Activated naive CD8-positive, alpha-beta T cell (primary cell): ENCODE results near the gene STIM1.
A peak's percentile ranks its signal among the peaks of the same experiment; 100 is the strongest.

Experiments
- H3K27ac Mint-ChIP-seq: one replicate; pipeline ENCODE4 v1.8.0; 2021; ENCODE audit warnings: mixed read lengths
- H3K27me3 Mint-ChIP-seq: one replicate; pipeline ENCODE4 v1.8.0; 2021; ENCODE audit warnings: mixed read lengths
- H3K36me3 Mint-ChIP-seq: one replicate; pipeline ENCODE4 v1.8.0; 2021; ENCODE audit warnings: mixed read lengths
- H3K4me1 Mint-ChIP-seq: one replicate; pipeline ENCODE4 v1.8.0; 2021; ENCODE audit warnings: low read depth, mixed read lengths
- H3K4me3 Mint-ChIP-seq: one replicate; pipeline ENCODE4 v1.8.0; 2021; ENCODE audit warnings: mild to moderate bottlenecking, mixed read lengths
- H3K9me3 Mint-ChIP-seq: one replicate; pipeline ENCODE4 v1.8.0; 2021; ENCODE audit warnings: low read depth, mixed read lengths

The STIM1 gene

DNA sequence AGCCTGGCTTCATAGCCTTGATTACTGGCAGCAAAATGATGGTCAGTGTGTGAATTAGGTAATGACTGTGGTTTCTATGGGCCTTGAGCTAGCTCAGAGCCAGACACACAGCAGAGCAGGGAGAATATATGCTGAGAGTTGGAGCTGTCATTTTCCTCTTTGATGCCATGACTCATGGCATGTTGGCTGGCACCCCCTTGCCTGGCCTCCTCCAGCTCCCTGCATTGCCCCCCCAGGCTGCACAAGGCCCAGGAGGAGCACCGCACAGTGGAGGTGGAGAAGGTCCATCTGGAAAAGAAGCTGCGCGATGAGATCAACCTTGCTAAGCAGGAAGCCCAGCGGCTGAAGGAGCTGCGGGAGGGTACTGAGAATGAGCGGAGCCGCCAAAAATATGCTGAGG, 218.8 kb downstream of the STIM1 start:
- Mint-ChIP-seq H3K27ac (peak overlapping the region; percentile 54), H3K4me3 (no peak overlapping the region), H3K4me1 (peaks cover 46% of the 10 kb centered on the region), H3K9me3 (no peaks in the 10 kb centered on the region), H3K27me3 (no peaks in the 10 kb centered on the region), H3K36me3 (no peaks in the 10 kb centered on the region)

DNA sequence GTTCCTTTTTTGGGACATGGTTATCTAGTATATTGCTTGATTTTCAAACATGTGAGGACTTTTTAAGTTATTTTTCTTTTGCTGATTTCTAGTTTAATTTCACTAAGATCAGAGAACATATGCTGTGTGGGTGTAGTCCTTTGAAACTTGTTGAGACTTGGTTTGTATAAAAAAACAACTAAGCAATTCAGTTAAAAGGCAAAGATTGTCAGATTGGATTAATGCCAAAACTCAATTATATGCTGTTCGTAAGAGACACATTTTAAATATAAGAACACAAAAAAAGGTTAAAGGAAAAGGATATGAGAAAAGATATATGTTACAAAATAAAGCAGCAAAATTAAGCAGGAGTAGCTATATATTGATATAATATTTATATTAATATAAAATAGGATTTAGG, 221.3 kb downstream of the STIM1 start:
- Mint-ChIP-seq H3K4me3 (no peak overlapping the region), H3K36me3 (no peaks in the 10 kb centered on the region), H3K4me1 (peaks cover 30% of the 10 kb centered on the region), H3K27ac (no peak overlapping the region), H3K9me3 (no peaks in the 10 kb centered on the region), H3K27me3 (no peaks in the 10 kb centered on the region)

DNA sequence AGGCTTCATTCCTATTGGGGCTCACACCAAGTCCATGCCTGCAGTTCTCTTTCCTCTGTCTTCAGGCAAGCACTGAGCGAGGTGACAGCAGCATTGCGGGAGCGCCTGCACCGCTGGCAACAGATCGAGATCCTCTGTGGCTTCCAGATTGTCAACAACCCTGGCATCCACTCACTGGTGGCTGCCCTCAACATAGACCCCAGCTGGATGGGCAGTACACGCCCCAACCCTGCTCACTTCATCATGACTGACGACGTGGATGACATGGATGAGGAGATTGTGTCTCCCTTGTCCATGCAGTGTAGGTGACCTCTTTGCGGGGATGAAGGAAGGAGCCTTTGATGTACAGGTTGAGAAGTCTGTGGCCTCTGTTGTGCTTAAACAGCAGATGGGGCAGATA, 227.7 kb downstream of the STIM1 start:
- no peak overlapping the region for H3K27ac Mint-ChIP-seq

GRCh38 chr11:4084406-4085125, 229.1 kb downstream of the STIM1 start:
- Mint-ChIP-seq H3K36me3 (peaks cover 16% of the 10 kb centered on the region), H3K4me3 (no peak overlapping the region), H3K9me3 (no peaks in the 10 kb centered on the region), H3K27me3 (no peaks in the 10 kb centered on the region), H3K4me1 (peaks cover 20% of the 10 kb centered on the region), H3K27ac (peak overlapping the region; percentile 41)

More for the DNA sequence above, 227.7 kb downstream of the STIM1 start:
- H3K9me3 Mint-ChIP-seq: no peaks in the 10 kb centered on the region
- H3K4me3 Mint-ChIP-seq: no peak overlapping the region
- peaks cover 16% of the 10 kb centered on the region for H3K36me3 Mint-ChIP-seq
- H3K4me1 Mint-ChIP-seq: peaks cover 14% of the 10 kb centered on the region
- no peaks in the 10 kb centered on the region for H3K27me3 Mint-ChIP-seq

- Mint-ChIP-seq H3K27me3 (no peaks in the 10 kb centered on the region), H3K9me3 (no peaks in the 10 kb centered on the region), H3K36me3 (peaks cover 18% of the 10 kb centered on the region), H3K4me1 (peaks cover 30% of the 10 kb centered on the region), H3K4me3 (no peak overlapping the region), H3K27ac (no peak overlapping the region)
These were observed 230.1 kb downstream of the STIM1 start for GRCh38 chr11:4085575-4085974.

GRCh38 chr11:4086575-4087353, 231.3 kb downstream of the STIM1 start:
- H3K4me3 Mint-ChIP-seq: peak overlapping the region; percentile 10
- H3K4me1 Mint-ChIP-seq: peaks cover 42% of the 10 kb centered on the region
- peak overlapping the region; percentile 83 for H3K27ac Mint-ChIP-seq

GRCh38 chr11:4087551-4087950, 232.1 kb downstream of the STIM1 start:
- H3K27me3 Mint-ChIP-seq: no peaks in the 10 kb centered on the region
- peaks cover 18% of the 10 kb centered on the region for H3K36me3 Mint-ChIP-seq
- H3K4me3 Mint-ChIP-seq: no peak overlapping the region
- H3K27ac Mint-ChIP-seq: peak overlapping the region; percentile 83
- no peaks in the 10 kb centered on the region for H3K9me3 Mint-ChIP-seq
- peaks cover 50% of the 10 kb centered on the region for H3K4me1 Mint-ChIP-seq

More at GRCh38 chr11:4086575-4087353, 231.3 kb downstream of the STIM1 start:
- no peaks in the 10 kb centered on the region for H3K9me3 Mint-ChIP-seq
- no peaks in the 10 kb centered on the region for H3K27me3 Mint-ChIP-seq
- peaks cover 18% of the 10 kb centered on the region for H3K36me3 Mint-ChIP-seq

DNA sequence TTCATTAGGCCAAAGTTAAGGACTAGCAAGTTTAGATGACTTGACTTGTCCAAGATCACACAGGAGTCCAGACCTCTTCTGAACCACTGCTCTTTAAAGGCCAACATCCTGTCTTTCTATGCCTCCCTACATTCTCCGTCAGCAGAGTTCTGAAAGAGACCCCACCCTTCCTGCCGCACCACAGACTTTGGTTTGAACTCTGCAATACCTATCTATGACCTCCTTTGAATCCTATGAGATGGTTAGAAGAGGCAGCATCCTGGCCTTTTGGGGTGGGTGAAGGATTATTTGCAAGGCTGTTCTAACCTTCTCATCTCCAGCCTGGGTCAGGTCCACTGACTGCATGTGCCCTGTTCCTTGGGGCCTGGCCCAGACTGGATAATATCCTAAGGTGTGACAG, 234.8 kb downstream of the STIM1 start:
- Mint-ChIP-seq H3K4me3 (peak overlapping the region; percentile 66), H3K27me3 (no peaks in the 10 kb centered on the region), H3K36me3 (peaks cover 12% of the 10 kb centered on the region), H3K27ac (peak overlapping the region; percentile 93), H3K4me1 (peaks cover 66% of the 10 kb centered on the region), H3K9me3 (no peaks in the 10 kb centered on the region)

DNA sequence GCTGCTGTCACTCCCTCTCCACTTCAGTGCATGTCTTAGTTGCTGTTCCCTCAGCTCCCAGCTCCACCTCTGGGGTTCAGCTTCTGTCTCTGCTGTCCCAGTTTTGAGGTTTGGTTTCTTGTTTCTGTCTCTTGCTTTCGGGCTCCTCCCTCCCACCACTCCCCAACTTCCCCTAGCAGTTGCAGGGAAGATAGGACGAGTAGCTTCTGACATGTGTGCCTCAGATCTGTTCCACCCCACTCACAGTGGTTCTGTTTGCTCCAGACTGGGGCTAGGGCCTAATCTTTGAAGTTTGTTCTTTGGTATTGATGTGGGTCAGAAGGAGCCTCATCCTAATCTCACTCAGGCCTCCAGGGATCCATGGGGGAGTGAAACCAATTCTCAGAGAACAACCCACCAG, 236.6 kb downstream of the STIM1 start:
- H3K36me3 Mint-ChIP-seq: peaks cover 10% of the 10 kb centered on the region
- peaks cover 76% of the 10 kb centered on the region for H3K4me1 Mint-ChIP-seq
- H3K27me3 Mint-ChIP-seq: no peaks in the 10 kb centered on the region
- H3K9me3 Mint-ChIP-seq: no peaks in the 10 kb centered on the region
- H3K27ac Mint-ChIP-seq: peak overlapping the region; percentile 81
- peak overlapping the region; percentile 53 for H3K4me3 Mint-ChIP-seq

DNA sequence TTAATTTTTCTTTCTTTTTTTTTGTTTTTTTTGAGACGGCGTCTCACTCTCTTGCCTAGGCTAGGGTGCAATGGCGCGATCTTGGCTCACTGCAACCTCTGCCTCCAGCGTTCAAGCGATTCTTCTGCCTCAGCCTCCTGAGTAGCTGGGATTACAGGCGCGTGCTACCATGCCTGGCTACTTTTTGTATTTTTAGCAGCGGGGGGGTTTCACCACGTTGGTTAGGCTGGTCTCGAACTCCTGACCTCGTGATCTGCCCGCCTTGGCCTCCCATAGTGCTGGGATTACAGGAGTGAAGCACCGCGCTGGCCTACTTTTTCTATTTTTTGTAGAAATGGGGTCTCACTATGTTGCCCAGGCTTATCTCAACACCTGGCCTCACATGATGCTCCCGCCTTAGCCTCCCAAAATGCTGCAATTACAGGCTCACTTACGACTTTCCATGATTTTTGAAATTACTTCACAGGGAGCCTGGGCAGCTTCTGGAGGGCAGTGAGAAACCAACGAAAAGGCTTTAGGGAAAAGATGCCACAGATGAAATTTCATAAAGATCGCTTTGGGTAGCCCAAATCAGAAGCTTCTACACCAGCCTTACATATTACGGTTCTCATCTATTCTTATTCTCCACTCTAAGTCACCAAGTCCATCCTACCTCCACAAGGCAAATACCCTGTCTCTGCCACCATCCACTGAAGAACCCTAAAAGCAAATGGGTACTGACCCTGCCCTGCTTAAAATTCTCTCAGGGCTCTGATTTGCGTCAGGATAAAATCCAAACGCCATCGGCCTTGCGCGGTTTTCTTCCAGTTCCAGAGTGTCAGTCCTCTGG, 238.3 kb downstream of the STIM1 start:
- Mint-ChIP-seq H3K27ac (peak overlapping the region; percentile 96), H3K27me3 (no peaks in the 10 kb centered on the region), H3K9me3 (no peaks in the 10 kb centered on the region), H3K4me3 (peak overlapping the region; percentile 98), H3K4me1 (peaks cover 78% of the 10 kb centered on the region), H3K36me3 (peaks cover 6% of the 10 kb centered on the region)

DNA sequence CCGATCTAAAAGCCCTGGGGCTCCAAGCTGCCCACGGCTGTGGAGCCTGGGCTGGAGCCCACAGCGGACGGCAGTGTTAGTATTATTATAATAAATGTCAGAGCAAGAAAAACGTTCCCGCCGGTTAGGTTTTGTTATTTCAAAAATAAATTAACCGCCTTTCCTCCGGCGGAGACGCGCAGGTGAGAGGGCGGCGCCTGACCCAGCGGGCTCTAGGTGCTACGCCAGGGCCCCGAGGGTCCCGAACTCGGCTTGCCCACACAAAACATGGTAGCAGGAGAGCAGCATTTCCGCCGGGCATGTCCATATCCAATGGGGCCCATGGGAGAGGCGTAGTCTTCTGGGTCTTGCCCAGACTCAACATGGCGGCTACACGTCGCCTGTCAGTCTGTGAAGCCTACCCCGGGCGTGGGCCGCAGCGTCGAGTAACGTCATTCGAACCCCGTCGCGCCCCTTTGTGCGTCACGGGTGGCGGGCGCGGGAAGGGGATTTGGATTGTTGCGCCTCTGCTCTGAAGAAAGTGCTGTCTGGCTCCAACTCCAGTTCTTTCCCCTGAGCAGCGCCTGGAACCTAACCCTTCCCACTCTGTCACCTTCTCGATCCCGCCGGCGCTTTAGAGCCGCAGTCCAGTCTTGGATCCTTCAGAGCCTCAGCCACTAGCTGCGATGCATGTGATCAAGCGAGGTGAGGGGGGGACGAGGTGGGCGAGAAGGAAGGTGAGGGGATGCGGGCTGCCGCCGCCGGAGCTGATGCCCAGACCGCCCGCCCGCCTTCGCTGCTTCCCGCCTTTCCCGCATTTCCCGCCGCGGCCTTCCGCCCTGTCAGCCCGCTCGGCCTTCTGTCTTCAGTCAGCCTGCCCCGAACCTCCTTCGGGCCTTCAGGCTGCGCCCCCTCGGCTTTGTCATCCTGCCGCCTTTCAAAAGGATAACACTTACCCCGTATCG, 239.2 kb downstream of the STIM1 start, which contains the start of gene RRM1:
TSS of gene RRM1 (plus strand) at position 452 of the 944 bp plus-strand sequence. CDS start at position 666, 214 bp downstream.
- Mint-ChIP-seq H3K9me3 (no peaks in the 10 kb centered on the region), H3K36me3 (peaks cover 6% of the 10 kb centered on the region), H3K4me1 (peaks cover 79% of the 10 kb centered on the region), H3K4me3 (peak within 1 kb of the TSS; percentile 98), H3K27ac (peak within 1 kb of the TSS; percentile 96), H3K27me3 (no peaks in the 10 kb centered on the region)

DNA sequence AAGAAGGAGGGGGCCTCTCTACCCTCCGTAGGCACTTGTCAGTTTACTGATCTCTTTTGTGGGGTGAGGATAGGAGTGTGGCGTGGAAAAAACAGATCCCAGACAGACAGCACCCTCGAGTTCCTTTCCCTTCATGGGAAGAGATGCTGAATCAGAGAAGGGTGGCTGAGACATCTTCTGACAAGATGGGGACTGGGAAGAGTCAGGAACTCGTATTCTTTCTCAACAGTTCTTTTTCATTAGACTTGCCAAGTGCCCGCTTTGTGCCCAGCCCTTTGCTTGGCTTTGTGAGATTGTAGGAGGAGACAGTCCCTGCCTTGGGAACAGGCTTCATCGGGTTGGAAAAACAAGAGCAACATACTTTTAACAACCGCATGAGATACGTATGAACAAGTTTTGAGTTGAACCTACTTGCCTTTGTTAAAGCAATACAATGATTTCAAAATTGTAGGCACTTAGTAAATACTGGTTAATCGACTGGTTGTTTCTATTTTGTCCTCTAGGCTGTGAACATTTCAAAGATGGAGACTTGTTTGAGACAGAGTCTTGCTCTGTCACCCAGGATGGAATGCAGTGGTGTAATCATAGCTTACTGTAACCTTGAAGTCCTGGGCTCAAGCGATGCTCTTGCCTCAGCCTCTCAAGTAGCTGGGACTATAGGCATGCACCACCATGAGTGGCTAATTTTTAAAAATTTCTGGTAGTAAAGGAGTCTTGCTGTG, 240.2 kb downstream of the STIM1 start:
- Mint-ChIP-seq H3K9me3 (no peaks in the 10 kb centered on the region), H3K27me3 (no peaks in the 10 kb centered on the region), H3K4me3 (peak overlapping the region; percentile 98), H3K36me3 (peaks cover 4% of the 10 kb centered on the region), H3K4me1 (peaks cover 76% of the 10 kb centered on the region), H3K27ac (peak overlapping the region; percentile 96)

DNA sequence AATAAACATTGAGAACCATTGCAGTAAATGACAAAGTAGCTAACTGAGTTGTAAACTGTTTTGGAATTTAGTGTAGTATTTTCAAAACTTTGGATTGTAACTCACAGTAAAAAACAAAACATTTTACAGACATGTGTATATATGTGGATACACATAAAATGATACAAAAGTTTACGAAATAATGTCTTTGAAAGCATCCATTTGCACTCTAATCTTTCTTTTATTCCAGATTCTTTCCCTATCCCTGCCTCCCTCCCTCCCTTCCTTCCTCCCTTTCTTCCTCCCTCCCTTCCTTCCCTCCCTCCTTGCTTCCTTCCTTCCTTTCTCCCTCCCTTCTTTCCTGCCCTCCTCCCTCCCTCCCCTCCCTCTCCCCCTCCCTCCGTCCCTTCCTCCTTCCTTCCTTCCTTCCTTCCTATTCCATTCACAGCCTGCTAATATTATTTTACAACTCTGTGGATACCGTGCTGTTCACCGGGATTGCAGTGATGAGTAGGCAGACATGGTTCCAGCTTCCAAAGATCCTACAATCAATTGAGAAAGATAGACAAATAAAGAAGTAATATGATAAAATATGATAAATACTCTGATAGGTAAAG, 242.7 kb downstream of the STIM1 start:
- peaks cover 12% of the 10 kb centered on the region for H3K36me3 Mint-ChIP-seq
- H3K27me3 Mint-ChIP-seq: no peaks in the 10 kb centered on the region
- H3K27ac Mint-ChIP-seq: peak overlapping the region; percentile 6
- H3K9me3 Mint-ChIP-seq: no peaks in the 10 kb centered on the region
- H3K4me1 Mint-ChIP-seq: peaks cover 59% of the 10 kb centered on the region
- H3K4me3 Mint-ChIP-seq: no peak overlapping the region
